PC-3 (cell line): Measurements from ENCODE around the gene SPRR2D.

Experiments used
- EZH2 ChIP-seq: fragments of 300-600 bp; sonication (generic); IDR thresholded peaks from one replicate; pipeline ENCODE4 v1.6.1; 2017; ENCODE audit warnings: antibody characterized with exemption, mild to moderate bottlenecking, low read length; ENCODE audit not compliant: unreplicated experiment
- TF ChIP-seq, protein P1 (sequence below): fragments of 300-600 bp; sonication (generic); conservative IDR thresholded peaks from 2 replicates; pipeline ENCODE4 v1.5.1; 2017; ENCODE audit warnings: antibody characterized with exemption, low read depth, mild to moderate bottlenecking, low read length

GRCh38 chr1:152997901-152998300 lies 43.0 kb downstream of the SPRR2D start:
- TF ChIP-seq, protein P1, sequence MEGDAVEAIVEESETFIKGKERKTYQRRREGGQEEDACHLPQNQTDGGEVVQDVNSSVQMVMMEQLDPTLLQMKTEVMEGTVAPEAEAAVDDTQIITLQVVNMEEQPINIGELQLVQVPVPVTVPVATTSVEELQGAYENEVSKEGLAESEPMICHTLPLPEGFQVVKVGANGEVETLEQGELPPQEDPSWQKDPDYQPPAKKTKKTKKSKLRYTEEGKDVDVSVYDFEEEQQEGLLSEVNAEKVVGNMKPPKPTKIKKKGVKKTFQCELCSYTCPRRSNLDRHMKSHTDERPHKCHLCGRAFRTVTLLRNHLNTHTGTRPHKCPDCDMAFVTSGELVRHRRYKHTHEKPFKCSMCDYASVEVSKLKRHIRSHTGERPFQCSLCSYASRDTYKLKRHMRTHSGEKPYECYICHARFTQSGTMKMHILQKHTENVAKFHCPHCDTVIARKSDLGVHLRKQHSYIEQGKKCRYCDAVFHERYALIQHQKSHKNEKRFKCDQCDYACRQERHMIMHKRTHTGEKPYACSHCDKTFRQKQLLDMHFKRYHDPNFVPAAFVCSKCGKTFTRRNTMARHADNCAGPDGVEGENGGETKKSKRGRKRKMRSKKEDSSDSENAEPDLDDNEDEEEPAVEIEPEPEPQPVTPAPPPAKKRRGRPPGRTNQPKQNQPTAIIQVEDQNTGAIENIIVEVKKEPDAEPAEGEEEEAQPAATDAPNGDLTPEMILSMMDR, result no peak
- no peak for TF ChIP-seq EZH2
